Measurements from ENCODE around the gene KLHL24.

DNA sequence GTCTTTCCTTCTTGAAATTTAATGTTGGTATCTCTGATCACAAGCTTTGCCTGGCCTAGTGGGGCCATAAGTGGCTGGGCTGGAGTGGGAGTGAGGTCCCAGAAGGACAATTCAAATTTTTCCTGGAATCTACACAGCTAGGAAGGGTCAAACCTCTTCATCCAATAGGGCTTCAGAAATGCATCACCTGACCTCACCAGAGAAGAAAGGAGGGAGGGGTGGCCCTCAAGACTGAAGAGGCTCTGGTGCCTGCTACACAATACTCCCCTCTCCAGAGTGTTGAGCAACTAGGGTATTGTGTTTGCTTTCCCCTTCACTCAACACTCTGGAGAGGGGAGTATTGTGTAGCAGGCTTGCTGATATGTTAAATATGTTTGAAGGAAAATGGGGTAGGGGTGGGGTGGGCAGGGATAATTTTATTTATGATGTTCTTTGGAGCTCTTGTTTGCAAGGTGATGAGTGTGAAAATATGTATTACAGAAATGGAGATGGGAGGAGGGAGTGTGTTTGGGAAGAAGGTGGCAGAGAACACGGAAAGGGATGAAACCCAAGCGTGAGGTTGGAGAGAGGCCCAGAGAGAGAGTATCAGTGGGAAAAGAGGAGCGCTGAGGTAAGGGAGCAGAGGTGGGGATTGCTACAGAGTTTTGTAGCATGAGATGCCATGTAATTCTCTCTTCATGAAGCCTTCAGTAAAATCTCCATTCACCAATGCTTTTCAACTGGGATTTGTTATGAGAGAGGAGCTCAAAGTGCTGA lies 5.7 kb upstream of the KLHL24 start:
- TF ChIP-seq, protein P1, sequence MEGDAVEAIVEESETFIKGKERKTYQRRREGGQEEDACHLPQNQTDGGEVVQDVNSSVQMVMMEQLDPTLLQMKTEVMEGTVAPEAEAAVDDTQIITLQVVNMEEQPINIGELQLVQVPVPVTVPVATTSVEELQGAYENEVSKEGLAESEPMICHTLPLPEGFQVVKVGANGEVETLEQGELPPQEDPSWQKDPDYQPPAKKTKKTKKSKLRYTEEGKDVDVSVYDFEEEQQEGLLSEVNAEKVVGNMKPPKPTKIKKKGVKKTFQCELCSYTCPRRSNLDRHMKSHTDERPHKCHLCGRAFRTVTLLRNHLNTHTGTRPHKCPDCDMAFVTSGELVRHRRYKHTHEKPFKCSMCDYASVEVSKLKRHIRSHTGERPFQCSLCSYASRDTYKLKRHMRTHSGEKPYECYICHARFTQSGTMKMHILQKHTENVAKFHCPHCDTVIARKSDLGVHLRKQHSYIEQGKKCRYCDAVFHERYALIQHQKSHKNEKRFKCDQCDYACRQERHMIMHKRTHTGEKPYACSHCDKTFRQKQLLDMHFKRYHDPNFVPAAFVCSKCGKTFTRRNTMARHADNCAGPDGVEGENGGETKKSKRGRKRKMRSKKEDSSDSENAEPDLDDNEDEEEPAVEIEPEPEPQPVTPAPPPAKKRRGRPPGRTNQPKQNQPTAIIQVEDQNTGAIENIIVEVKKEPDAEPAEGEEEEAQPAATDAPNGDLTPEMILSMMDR (IDR thresholded peaks at IDR 0.05), result no peak
- no peak for TF ChIP-seq EZH2 (IDR thresholded peaks at IDR 0.05)
